H1 (cell line): Measurements from ENCODE around the gene FOXN4. TPM values are rescaled to one million over a fixed set of nuclear protein-coding genes. Genes with fewer than 3 reads are reported as not detected.

Source experiments
- CHD7 ChIP-seq: fragments of 300-600 bp; sonication (generic); IDR thresholded peaks from 2 replicates; pipeline ENCODE4 v1.7.1; 2012; ENCODE audit warnings: low read length, moderate library complexity, mild to moderate bottlenecking, inconsistent platforms; ENCODE audit not compliant: insufficient replicate concordance
- CREB1 ChIP-seq: IDR thresholded peaks from 2 replicates; pipeline ENCODE4 v1.6.1; 2012; ENCODE audit warnings: inconsistent platforms
- EGR1 ChIP-seq: IDR thresholded peaks from 2 replicates; pipeline ENCODE4 v1.6.1; 2011; ENCODE audit warnings: low read depth, low read length, borderline replicate concordance
- GABPA ChIP-seq: IDR thresholded peaks from 2 replicates; pipeline ENCODE4 v1.6.1; 2011; ENCODE audit warnings: mild to moderate bottlenecking, low read length, moderate library complexity, borderline replicate concordance; ENCODE audit not compliant: insufficient read depth
- HDAC2 ChIP-seq, 2 experiments: fragments of 300-600 bp in 1 of 2; sonication (generic) in 1 of 2; IDR thresholded peaks; 2 replicates each; pipeline ENCODE4 v1.6.1; 2011 to 2012; ENCODE audit warnings: low read depth in 2 of 2, low read length in 2 of 2, mild to moderate bottlenecking in 2 of 2, moderate library complexity in 2 of 2, borderline replicate concordance in 1 of 2, inconsistent platforms in 1 of 2
- KDM1A ChIP-seq: fragments of 200-600, 300-600 bp; sonication (generic); IDR thresholded peaks from 2 replicates; pipeline ENCODE4 v1.7.1; 2016; ENCODE audit warnings: mild to moderate bottlenecking, low read length, borderline replicate concordance
- POU5F1 ChIP-seq: IDR thresholded peaks from 2 replicates; pipeline ENCODE4 v1.6.1; 2011; ENCODE audit warnings: low read depth, mild to moderate bottlenecking, low read length, moderate library complexity
- RFX5 ChIP-seq: IDR thresholded peaks from 2 replicates; pipeline ENCODE4 v1.6.1; 2011; ENCODE audit warnings: low read depth, low read length, improper control_type of control experiment, borderline replicate concordance
- SUZ12 ChIP-seq: fragments of 200-600 bp; sonication (generic); IDR thresholded peaks from 2 replicates; pipeline ENCODE4 v1.6.1; 2012; ENCODE audit warnings: mild to moderate bottlenecking, inconsistent platforms, low read length, moderate library complexity, mixed read lengths
- polyA plus RNA-seq, 7 experiments: library from polyadenylated mRNA; depleted of rRNA in 3 of 7; stranded (reverse) in 5 of 7; unstranded in 2 of 7; fragments of >200 nt in 5 of 7; fragments of 200-250 nt in 2 of 7; gene quantifications; 1 replicate in 5 of 7; 2 replicates in 1 of 7; 4 replicates in 1 of 7; pipeline versions ENCODE4 v1.2.1 to v1.2.3, GENCODE V29; 2011 to 2013; ENCODE audit warnings: missing spikeins in 2 of 7, mixed read lengths in 2 of 7
- total RNA-seq: library from RNA; stranded (reverse); fragmentation: NEBNext Ultra II Directional; extraction: Animal tissue kit (Norgen Biotek cat#: 25700); gene quantifications from 2 replicates; pipeline ENCODE4 v1.2.1, GENCODE V29; 2021

FOXN4 gene
- total and polyA plus RNA-seq, 2 of the 8 experiments (the other 6 are each of a cell fraction or from before 2014, with no cell fraction given) = 0.26 to 0.29 TPM

GRCh38 chr12:109330282-109331230, 21.5 kb upstream of the FOXN4 start (continued):
- TF ChIP-seq CHD7 = no peak
- TF ChIP-seq RFX5 = no peak
- TF ChIP-seq POU5F1 = no peak
- TF ChIP-seq SUZ12 = no peak
- no peak for TF ChIP-seq HDAC2 (IDR thresholded peaks at IDR 0.05; ENCODE audit: borderline replicate concordance in 1 of 2, low read depth in 2 of 2, low read length in 2 of 2)
- no peak for TF ChIP-seq GABPA
- no peak for TF ChIP-seq KDM1A
- TF ChIP-seq EGR1 = no peak
- no peak for TF ChIP-seq CREB1
